GM06990 (cell line): ENCODE measurements around the gene C13orf46.

Experiments used
- DNase-seq: peaks from one replicate; pipeline ENCODE4 v3.0.0-alpha.2; 2011; ENCODE audit not compliant: insufficient read length; ENCODE audit errors: extremely low read depth
- H3K27me3 ChIP-seq: replicated peaks from 2 replicates; pipeline ENCODE4 v1.6.0; 2011; ENCODE audit warnings: low read length; ENCODE audit not compliant: control insufficient read depth, insufficient read depth
- H3K36me3 ChIP-seq: 2 replicates; pipeline ENCODE4 v1.5.1; 2011; ENCODE audit warnings: low read length; ENCODE audit not compliant: control insufficient read depth, insufficient read depth
- H3K4me3 ChIP-seq: replicated peaks from 2 replicates; pipeline ENCODE4 v1.5.1; 2011; ENCODE audit warnings: low read depth, mild to moderate bottlenecking, control low read depth, low read length
- CTCF ChIP-seq: IDR thresholded peaks from 2 replicates; pipeline ENCODE4 v1.5.1; 2011; ENCODE audit warnings: low read length, control low read depth, mild to moderate bottlenecking, inconsistent platforms; ENCODE audit not compliant: insufficient read depth, poor library complexity, severe bottlenecking

The C13orf46 gene

GRCh38 chr13:113969973-113970611 is 3.8 kb downstream of the C13orf46 start:
- no peak for TF ChIP-seq CTCF
- Histone ChIP-seq H3K27me3 (no peaks in the 10 kb centered on the region), H3K36me3 (peaks cover 4% of the 10 kb centered on the region), H3K4me3 (no peak overlapping the region)
- no peak for DNase-seq

DNA sequence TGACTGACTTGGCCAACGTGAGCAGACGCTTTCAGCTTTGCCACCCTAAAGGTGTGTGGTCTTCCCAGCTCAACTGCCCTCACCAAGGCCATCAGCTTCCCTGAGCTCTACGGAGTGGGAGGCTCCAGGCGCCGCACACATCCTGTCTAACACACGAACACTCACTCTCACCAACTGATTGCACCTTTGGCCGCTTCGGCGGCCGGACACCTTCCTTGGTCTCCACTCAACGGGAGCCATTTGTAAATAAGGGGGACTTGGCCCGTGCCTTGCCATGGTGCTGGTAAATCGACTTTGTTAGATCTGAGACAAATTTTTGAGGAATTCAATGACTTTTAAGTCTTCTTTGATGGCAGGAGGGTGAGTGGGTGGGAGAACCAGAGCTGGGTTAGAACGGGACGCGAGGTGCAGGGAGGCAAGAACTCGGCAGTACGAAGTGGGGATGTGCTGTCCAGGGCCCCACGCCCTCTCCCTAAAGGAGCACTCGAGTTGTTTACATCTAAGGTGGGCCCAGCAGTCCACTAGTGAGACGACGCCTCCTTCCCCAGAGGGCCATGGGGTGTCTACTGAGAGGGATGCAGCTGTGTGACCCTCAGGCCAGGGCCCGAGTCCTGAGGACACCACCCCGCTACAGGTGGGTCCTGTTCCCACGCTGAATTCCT is 4.4 kb downstream of the C13orf46 start:
- no peaks in the 10 kb centered on the region for H3K27me3 ChIP-seq
- TF ChIP-seq CTCF = no peak
- no peak overlapping the region for H3K4me3 ChIP-seq
- peaks cover 3% of the 10 kb centered on the region for H3K36me3 ChIP-seq
- no peak for DNase-seq

GRCh38 chr13:113968463-113969310 is 5.2 kb downstream of the C13orf46 start:
- Histone ChIP-seq H3K36me3 (peaks cover under 1% of the 10 kb centered on the region; the same call in 1 of the 2 replicates), H3K27me3 (no peaks in the 10 kb centered on the region), H3K4me3 (no peak overlapping the region)
- DNase-seq = no peak
- TF ChIP-seq CTCF = no peak

DNA sequence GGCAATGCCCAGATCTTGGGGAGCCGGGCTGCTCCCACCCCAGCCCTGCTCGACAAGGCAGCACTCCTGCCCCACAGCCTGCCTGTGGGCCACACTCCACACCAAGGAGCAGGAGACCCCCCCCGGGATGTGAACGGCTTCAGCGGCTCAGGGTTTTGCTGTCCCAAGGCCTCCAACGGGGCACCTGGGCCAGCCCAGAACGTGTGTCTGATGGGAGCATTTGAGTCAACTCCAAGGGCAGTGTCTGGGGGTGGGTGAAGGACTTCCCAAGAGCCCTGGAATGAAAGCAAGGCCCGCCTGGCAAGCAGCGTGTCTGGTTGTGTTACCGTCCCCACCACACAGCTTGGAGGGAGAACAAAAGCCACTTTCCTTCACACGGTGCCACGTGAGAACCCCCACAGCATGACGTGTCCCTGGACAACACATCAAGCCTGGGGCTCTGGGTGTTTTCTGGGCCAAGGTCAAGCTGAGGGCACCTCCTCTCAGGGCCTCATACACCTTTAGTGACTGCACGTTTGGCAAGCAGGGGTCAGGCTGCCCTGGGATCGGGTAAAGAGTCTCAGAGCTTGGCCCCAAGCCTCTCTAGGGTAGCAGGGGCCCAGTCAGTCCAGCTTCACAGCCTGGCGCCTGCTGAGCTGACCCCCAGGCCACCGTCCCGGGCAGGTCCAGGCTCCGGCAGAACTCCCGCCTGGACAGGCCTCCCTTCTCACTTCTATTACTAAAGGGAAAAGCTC is 6.0 kb downstream of the C13orf46 start:
- Histone ChIP-seq H3K4me3 (no peak overlapping the region), H3K27me3 (no peaks in the 10 kb centered on the region), H3K36me3 (no peaks in the 10 kb centered on the region)
- no peak for DNase-seq
- no peak for TF ChIP-seq CTCF

- no peak for DNase-seq
- Histone ChIP-seq H3K36me3 (no peaks in the 10 kb centered on the region), H3K27me3 (no peaks in the 10 kb centered on the region), H3K4me3 (no peak overlapping the region)
- no peak for TF ChIP-seq CTCF
Observed at GRCh38 chr13:113967206-113967720, 6.6 kb downstream of the C13orf46 start.
